H1 (cell line): ENCODE data around the gene GPSM3. TPM values are rescaled to one million over a fixed set of nuclear protein-coding genes. Genes with fewer than 3 reads are reported as not detected.
"Not testable (repeated sequence)": the region's sequence is repeated elsewhere in the genome, so short reads cannot be mapped to it uniquely, and the experiment has no call there.

ENCODE experiments used
- CTCF ChIA-PET: fragments of 300-600 bp; sonication (Branson Sonifier 250); formaldehyde crosslinking; loops from one replicate; lab custom pipeline; 2021; ENCODE audit not compliant: partially characterized antibody; lab: Charles Lee
- POLR2A ChIA-PET: fragments of 300-600 bp; sonication (Branson Sonifier 250); formaldehyde crosslinking; loops from one replicate; lab custom pipeline; 2021; ENCODE audit warnings: inconsistent platforms; ENCODE audit not compliant: partially characterized antibody; lab: Charles Lee
- DNase-seq, 2 experiments: peaks; one replicate each; pipeline versions ENCODE4 v3.0.0 to v3.0.0-alpha.2; 2010 to 2022; ENCODE audit warnings: low spot score in 2 of 2, low read depth in 1 of 2, mixed read lengths in 1 of 2
- FAIRE-seq: peaks from 2 replicates; lab custom pipeline; 2011; peaks lifted over from hg19 to GRCh38; lab: Jason Lieb, UNC
- H2AFZ ChIP-seq: 2 replicates; pipeline ENCODE4 v1.8.1; 2012; ENCODE audit warnings: low read length, inconsistent platforms
- H2AK5ac ChIP-seq: 2 replicates; pipeline ENCODE4 v1.6.1; 2013; ENCODE audit warnings: low read depth, low read length
- H2BK120ac ChIP-seq: replicated peaks from 2 replicates; pipeline ENCODE3; 2013; ENCODE audit warnings: low read depth, low read length, inconsistent platforms
- H2BK12ac ChIP-seq: 2 replicates; pipeline ENCODE4 v1.6.1; 2013; ENCODE audit warnings: low read depth, low read length
- H2BK15ac ChIP-seq: 2 replicates; pipeline ENCODE4 v1.6.1; 2013; ENCODE audit warnings: low read length
- H2BK20ac ChIP-seq: 2 replicates; pipeline ENCODE4 v1.6.1; 2013; ENCODE audit warnings: low read length
- H2BK5ac ChIP-seq: 2 replicates; pipeline ENCODE4 v1.6.1; 2013; ENCODE audit warnings: low read depth, low read length
- H3K14ac ChIP-seq: 2 replicates; pipeline ENCODE4 v1.6.1; 2013; ENCODE audit warnings: inconsistent platforms; ENCODE audit not compliant: insufficient read length
- H3K18ac ChIP-seq: 2 replicates; pipeline ENCODE4 v1.6.1; 2013; ENCODE audit warnings: low read length; ENCODE audit errors: extremely low read depth
- H3K23ac ChIP-seq: 2 replicates; pipeline ENCODE4 v1.6.1; 2013; ENCODE audit warnings: inconsistent platforms; ENCODE audit not compliant: insufficient read length
- H3K23me2 ChIP-seq: 2 replicates; pipeline ENCODE4 v1.6.1; 2013; ENCODE audit warnings: low read depth, low read length
- H3K27ac ChIP-seq: 2 replicates; pipeline ENCODE4 v1.6.1; 2011; ENCODE audit warnings: low read depth, low read length, inconsistent platforms
- H3K27me3 ChIP-seq, 4 experiments: replicated peaks in 1 of 4; 1 replicate in 1 of 4; 2 replicates in 3 of 4; pipeline versions ENCODE4 v1.6.1 to v1.8.1; 2011 to 2013; ENCODE audit warnings: low read length in 3 of 4, mild to moderate bottlenecking in 3 of 4, inconsistent platforms in 2 of 4, mixed read lengths in 2 of 4, moderate library complexity in 1 of 4; ENCODE audit not compliant: control insufficient read depth in 3 of 4, insufficient read depth in 3 of 4; ENCODE audit errors: extremely low read depth in 1 of 4
- H3K36me3 ChIP-seq, 4 experiments: 2 replicates each; pipeline versions ENCODE4 v1.6.1 to v1.8.1; 2011 to 2013; ENCODE audit warnings: mild to moderate bottlenecking in 4 of 4, low read length in 3 of 4, moderate library complexity in 2 of 4, control low read depth in 1 of 4, inconsistent platforms in 1 of 4; ENCODE audit not compliant: insufficient read depth in 4 of 4, control insufficient read depth in 2 of 4
- H3K4ac ChIP-seq: replicated peaks from 2 replicates; pipeline ENCODE3; 2013; ENCODE audit warnings: low read length, low read depth, mixed read lengths, inconsistent platforms; ENCODE audit not compliant: insufficient read length
- H3K4me1 ChIP-seq, 4 experiments: replicated peaks in 1 of 4; 1 replicate in 1 of 4; 2 replicates in 3 of 4; pipeline versions ENCODE4 v1.6.1 to v1.8.1; 2011 to 2013; ENCODE audit warnings: low read length in 3 of 4, inconsistent platforms in 2 of 4, mixed read lengths in 1 of 4; ENCODE audit not compliant: insufficient read depth in 4 of 4, control insufficient read depth in 3 of 4
- H3K4me2 ChIP-seq, 2 experiments: 2 replicates each; pipeline versions ENCODE4 v1.6.1 to v1.8.1; 2011 to 2013; ENCODE audit warnings: low read depth in 2 of 2, low read length in 2 of 2, control low read depth in 1 of 2, inconsistent platforms in 1 of 2, mild to moderate bottlenecking in 1 of 2; ENCODE audit not compliant: insufficient read depth in 1 of 2
- H3K4me3 ChIP-seq, 4 experiments: fragments of 200-600, 300-600 bp in 1 of 4; sonication (generic), shearing (Covaris generic), sonication (Bioruptor Twin) in 1 of 4; 2 replicates each; pipeline versions ENCODE4 v1.5.1 to v1.8.1; 2011 to 2016; ENCODE audit warnings: low read length in 4 of 4, low read depth in 3 of 4, control low read depth in 2 of 4, inconsistent platforms in 2 of 4, mild to moderate bottlenecking in 2 of 4, mixed read lengths in 1 of 4, moderate library complexity in 1 of 4; ENCODE audit not compliant: insufficient read depth in 2 of 4; ENCODE audit errors: extremely low read depth in 1 of 4
- H3K56ac ChIP-seq: replicated peaks from 2 replicates; pipeline ENCODE3; 2013; ENCODE audit warnings: low read depth, mild to moderate bottlenecking, mixed read lengths, low read length, inconsistent platforms; ENCODE audit not compliant: insufficient read length
- H3K79me1 ChIP-seq: 2 replicates; pipeline ENCODE4 v1.6.1; 2013; ENCODE audit warnings: low read depth, low read length, control low read depth
- H3K79me2 ChIP-seq, 2 experiments: 2 replicates each; pipeline versions ENCODE4 v1.6.1 to v1.8.1; 2012 to 2013; ENCODE audit warnings: low read length in 2 of 2, mild to moderate bottlenecking in 2 of 2, inconsistent platforms in 1 of 2; ENCODE audit not compliant: insufficient read depth in 2 of 2, control insufficient read depth in 1 of 2
- H3K9ac ChIP-seq, 4 experiments: replicated peaks in 1 of 4; 1 replicate in 1 of 4; 2 replicates in 3 of 4; pipeline versions ENCODE4 v1.6.1 to v1.8.1; 2011 to 2013; ENCODE audit warnings: low read depth in 3 of 4, low read length in 3 of 4, control low read depth in 2 of 4, mild to moderate bottlenecking in 2 of 4, moderate library complexity in 2 of 4, inconsistent platforms in 1 of 4; ENCODE audit errors: extremely low read depth in 1 of 4
- H3K9me3 ChIP-seq, 2 experiments: 2 replicates each; pipeline versions ENCODE4 v1.6.1 to v1.8.1; 2012 to 2013; ENCODE audit warnings: mild to moderate bottlenecking in 2 of 2, moderate library complexity in 2 of 2, control low read depth in 1 of 2, inconsistent platforms in 1 of 2, low read depth in 1 of 2, low read length in 1 of 2, mixed read lengths in 1 of 2; ENCODE audit not compliant: insufficient read depth in 2 of 2
- H4K20me1 ChIP-seq, 2 experiments: replicated peaks in 1 of 2; 2 replicates each; pipeline versions ENCODE3 to v1.8.1; 2011 to 2013; ENCODE audit warnings: inconsistent platforms in 2 of 2, low read length in 2 of 2, mild to moderate bottlenecking in 1 of 2; ENCODE audit not compliant: insufficient read depth in 2 of 2, control insufficient read depth in 1 of 2
- H4K5ac ChIP-seq: 2 replicates; pipeline ENCODE4 v1.6.1; 2013; ENCODE audit warnings: low read length, low read depth, mixed read lengths, inconsistent platforms; ENCODE audit not compliant: insufficient read length
- H4K8ac ChIP-seq: 2 replicates; pipeline ENCODE4 v1.8.0; 2013; ENCODE audit warnings: mild to moderate bottlenecking, moderate library complexity, low read length, inconsistent platforms; ENCODE audit not compliant: insufficient read depth; ENCODE audit errors: extremely low read depth
- H4K91ac ChIP-seq: replicated peaks from 2 replicates; pipeline ENCODE3; 2013; ENCODE audit warnings: low read length, mixed read lengths, inconsistent platforms; ENCODE audit not compliant: insufficient read length
- EP300 ChIP-seq, 2 experiments: IDR thresholded peaks; 1 replicate in 1 of 2; 2 replicates in 1 of 2; pipeline ENCODE4 v1.6.1; 2011 to 2012; ENCODE audit warnings: low read depth in 2 of 2, low read length in 2 of 2, mild to moderate bottlenecking in 2 of 2, borderline replicate concordance in 1 of 2, inconsistent platforms in 1 of 2, moderate library complexity in 1 of 2
- WGBS, 2 experiments: shearing (Covaris generic) in 1 of 2; methylation state at CpG; one replicate each; pipeline versions ENCODE4 v1.1.6 to v1.1.7; 2013 to 2015; ENCODE audit warnings: low lambda C conversion rate in 2 of 2, mixed read lengths in 2 of 2, inconsistent platforms in 1 of 2, low coverage in 1 of 2, missing lambda C conversion rate in 1 of 2; ENCODE audit not compliant: insufficient replicate concordance in 2 of 2, insufficient coverage in 1 of 2, insufficient read length in 1 of 2; ENCODE audit errors: extremely low coverage in 1 of 2, missing lambda C conversion rate in 1 of 2; 5-methylcytosine and 5-hydroxymethylcytosine counted together
- polyA plus RNA-seq, 7 experiments: library from polyadenylated mRNA; depleted of rRNA in 3 of 7; stranded (reverse) in 5 of 7; unstranded in 2 of 7; fragments of >200 nt in 5 of 7; fragments of 200-250 nt in 2 of 7; gene quantifications; 1 replicate in 5 of 7; 2 replicates in 1 of 7; 4 replicates in 1 of 7; pipeline versions ENCODE4 v1.2.1 to v1.2.3, GENCODE V29; 2011 to 2013; ENCODE audit warnings: missing spikeins in 2 of 7, mixed read lengths in 2 of 7
- total RNA-seq: library from RNA; stranded (reverse); fragmentation: NEBNext Ultra II Directional; extraction: Animal tissue kit (Norgen Biotek cat#: 25700); gene quantifications from 2 replicates; pipeline ENCODE4 v1.2.1, GENCODE V29; 2021

The GPSM3 gene
- total and polyA plus RNA-seq, 2 of the 8 experiments (the other 6 are each of a cell fraction or from before 2014, with no cell fraction given): 6.6 to 9.8 TPM

- no peak for TF ChIP-seq EP300 (IDR thresholded peaks at IDR 0.05; ENCODE audit: borderline replicate concordance in 1 of 2, low read depth in 2 of 2, low read length in 2 of 2)
- TF ChIP-seq, all 59 proteins: peak for 0
Observed at GRCh38 chr6:32146287-32146686, 46.2 kb downstream of the GPSM3 start (continued).

- H2BK12ac ChIP-seq, H3K4ac ChIP-seq, H3K27me3 ChIP-seq, H3K14ac ChIP-seq, DNase-seq, H3K56ac ChIP-seq, H3K9ac ChIP-seq, FAIRE-seq, H2BK5ac ChIP-seq, H4K8ac ChIP-seq, H3K79me1 ChIP-seq, H3K4me3 ChIP-seq, H3K27ac ChIP-seq, H3K18ac ChIP-seq, H3K9me3 ChIP-seq, H3K4me2 ChIP-seq, H3K36me3 ChIP-seq, H3K23ac ChIP-seq, H4K91ac ChIP-seq, H2BK15ac ChIP-seq, H2BK20ac ChIP-seq, H2BK120ac ChIP-seq, H4K20me1 ChIP-seq, H2AFZ ChIP-seq, H4K5ac ChIP-seq, H3K23me2 ChIP-seq, H3K79me2 ChIP-seq, H2AK5ac ChIP-seq, H3K4me1 ChIP-seq: not testable (repeated sequence)
- WGBS, 2 experiments: 92% methylated on average over 7 of the region's 7 CpGs; no CpG with 5 or more reads in 1 of the 2 experiments
- CTCF ChIA-PET: interaction anchor here (0.9 to 2.0 kb wide), 5 partner anchors 8 to 28 kb away, joined by 3 to 4 read pairs (median 4); no protein-coding TSS in a partner anchor
- POLR2A ChIA-PET: interaction anchor here (0.6 to 9.2 kb wide), 3 partner anchors 8 to 35 kb away, joined by 3 to 70 read pairs (median 3); partner anchors contain the start of genes ATF6B, FKBPL and TNXB
Observed at GRCh38 chr6:32144238-32144637, 48.2 kb downstream of the GPSM3 start.
